A204.1 (cell line): ENCODE measurements around the gene OGA.

Experiments
- FAIRE-seq: peaks from 2 replicates; lab custom pipeline; 2012; peaks lifted over from hg19 to GRCh38; lab: Jason Lieb, UNC

Gene OGA

GRCh38 chr10:101818119-101818871 lies at the start of gene OGA:
Gene OGA (minus strand): TSS chr10:101818444. CDS start chr10:101818022, 422 bp downstream.
- FAIRE-seq, result peak; percentile 99

GRCh38 chr10:101867931-101868330 lies 49.7 kb upstream of the OGA start:
- no peak for FAIRE-seq

- no peak for FAIRE-seq
Measured at GRCh38 chr10:101859530-101859929, 41.3 kb upstream of the OGA start.

GRCh38 chr10:101858723-101859500 lies 40.7 kb upstream of the OGA start:
- no peak for FAIRE-seq

GRCh38 chr10:101857802-101858476 lies 39.7 kb upstream of the OGA start:
- no peak for FAIRE-seq

- FAIRE-seq, result no peak
Measured at GRCh38 chr10:101856626-101857025, 38.4 kb upstream of the OGA start.

GRCh38 chr10:101851411-101852116 lies 33.3 kb upstream of the OGA start:
- FAIRE-seq, result no peak

GRCh38 chr10:101850749-101851148 lies 32.5 kb upstream of the OGA start:
- no peak for FAIRE-seq

GRCh38 chr10:101848894-101849351 lies 30.7 kb upstream of the OGA start:
- FAIRE-seq, result no peak

- FAIRE-seq, result no peak
Measured at GRCh38 chr10:101848408-101848807, 30.2 kb upstream of the OGA start.

- FAIRE-seq, result no peak
Measured at GRCh38 chr10:101845893-101846292, 27.6 kb upstream of the OGA start.

GRCh38 chr10:101843032-101844021 lies 25.1 kb upstream of the OGA start, which contains the start of gene KCNIP2:
Gene KCNIP2 (minus strand): TSS chr10:101843800. CDS start chr10:101843568, 232 bp downstream.
- FAIRE-seq, result no peak

GRCh38 chr10:101841826-101842225 lies 23.6 kb upstream of the OGA start:
- FAIRE-seq, result no peak

GRCh38 chr10:101840741-101841453 lies 22.7 kb upstream of the OGA start:
- FAIRE-seq, result peak; percentile 67

GRCh38 chr10:101840102-101840684 lies 21.9 kb upstream of the OGA start:
- no peak for FAIRE-seq

- FAIRE-seq, result no peak
Measured at GRCh38 chr10:101839416-101840063, 21.3 kb upstream of the OGA start.

GRCh38 chr10:101839002-101839401 lies 20.8 kb upstream of the OGA start:
- FAIRE-seq, result no peak

GRCh38 chr10:101838416-101838970 lies 20.2 kb upstream of the OGA start:
- FAIRE-seq, result no peak

- no peak for FAIRE-seq
Measured at GRCh38 chr10:101837748-101838147, 19.5 kb upstream of the OGA start.
